CD14-positive monocyte (primary cell): Measurements from ENCODE around the gene DNAJC30. TPM values are rescaled to one million over a fixed set of nuclear protein-coding genes. Genes with fewer than 3 reads are reported as not detected.

Experiments used
- DNase-seq, 3 donors: peaks; one replicate each; pipeline ENCODE4 v3.0.0-alpha.2; 2011 to 2022
- H2AFZ ChIP-seq: 2 replicates; pipeline ENCODE4 v1.6.0; 2012; ENCODE audit warnings: mild to moderate bottlenecking, low read depth, low read length, inconsistent platforms; ENCODE audit not compliant: insufficient read depth, poor library complexity, severe bottlenecking
- H3K27ac ChIP-seq, 2 donors: 1 replicate in 1 of 2; 2 replicates in 1 of 2; pipeline ENCODE4 v1.5.1; 2012 to 2013; ENCODE audit warnings: low read length in 2 of 2, control low read depth in 1 of 2, inconsistent platforms in 1 of 2, low read depth in 1 of 2, mild to moderate bottlenecking in 1 of 2
- H3K27me3 ChIP-seq, 2 donors: one replicate each; pipeline versions ENCODE4 v1.6.0 to v1.6.1; 2011 to 2013; ENCODE audit warnings: low read length in 2 of 2; ENCODE audit not compliant: control insufficient read depth in 2 of 2, insufficient read depth in 2 of 2
- H3K36me3 ChIP-seq, 2 donors: replicated peaks in 1 of 2; 1 replicate in 1 of 2; 2 replicates in 1 of 2; pipeline versions ENCODE4 v1.5.1 to v1.6.1; 2012 to 2013; ENCODE audit warnings: low read length in 2 of 2, control low read depth in 1 of 2, inconsistent platforms in 1 of 2, mild to moderate bottlenecking in 1 of 2; ENCODE audit not compliant: insufficient read depth in 2 of 2, control insufficient read depth in 1 of 2
- H3K4me1 ChIP-seq, 2 donors: 1 replicate in 1 of 2; 2 replicates in 1 of 2; pipeline versions ENCODE4 v1.5.1 to v1.6.1; 2012 to 2013; ENCODE audit warnings: low read length in 2 of 2, control low read depth in 1 of 2, inconsistent platforms in 1 of 2, mild to moderate bottlenecking in 1 of 2, moderate library complexity in 1 of 2; ENCODE audit not compliant: insufficient read depth in 2 of 2, control insufficient read depth in 1 of 2
- H3K4me2 ChIP-seq: replicated peaks from 2 replicates; pipeline ENCODE3; 2012; ENCODE audit warnings: low read length, moderate library complexity, mild to moderate bottlenecking; ENCODE audit not compliant: poor library complexity, severe bottlenecking; ENCODE audit errors: extremely low read depth
- H3K4me3 ChIP-seq, 3 experiments: fragments of 200-600 bp in 1 of 3; sonication (generic) in 1 of 3; replicated peaks in 1 of 3; 1 replicate in 2 of 3; 2 replicates in 1 of 3; pipeline ENCODE4 v1.5.1; 2011 to 2013; ENCODE audit warnings: low read length in 3 of 3, mild to moderate bottlenecking in 3 of 3, control low read depth in 2 of 3, low read depth in 2 of 3, inconsistent platforms in 1 of 3, moderate library complexity in 1 of 3
- H3K79me2 ChIP-seq: 2 replicates; pipeline ENCODE4 v1.6.0; 2012; ENCODE audit warnings: mild to moderate bottlenecking, control low read depth, inconsistent platforms, low read length, moderate library complexity; ENCODE audit not compliant: insufficient read depth
- H3K9ac ChIP-seq: 2 replicates; pipeline ENCODE4 v1.6.0; 2017; ENCODE audit warnings: low read length, mild to moderate bottlenecking; ENCODE audit not compliant: insufficient read depth, poor library complexity, severe bottlenecking
- H3K9me3 ChIP-seq, 2 donors: replicated peaks in 1 of 2; 1 replicate in 1 of 2; 2 replicates in 1 of 2; pipeline versions ENCODE4 v1.5.1 to v1.6.1; 2012 to 2013; ENCODE audit warnings: low read length in 2 of 2, control low read depth in 1 of 2; ENCODE audit not compliant: control insufficient read depth in 1 of 2, insufficient read depth in 1 of 2
- H4K20me1 ChIP-seq: 2 replicates; pipeline ENCODE4 v1.6.0; 2012; ENCODE audit warnings: mild to moderate bottlenecking, low read length, control low read depth, moderate library complexity; ENCODE audit not compliant: insufficient read depth
- H3K27ac Mint-ChIP-seq, 7 donors: one replicate each; pipeline ENCODE4 v1.8.0; 2020; ENCODE audit warnings: mild to moderate bottlenecking in 7 of 7, mixed read lengths in 7 of 7, moderate library complexity in 6 of 7, inconsistent platforms in 2 of 7
- H3K27me3 Mint-ChIP-seq, 3 donors: one replicate each; pipeline ENCODE4 v1.8.0; 2021 to 2022; ENCODE audit warnings: low read depth in 3 of 3, mild to moderate bottlenecking in 3 of 3, mixed read lengths in 3 of 3, moderate library complexity in 3 of 3, inconsistent platforms in 1 of 3
- H3K36me3 Mint-ChIP-seq, 2 donors: one replicate each; pipeline ENCODE4 v1.8.0; 2020; ENCODE audit warnings: mixed read lengths in 2 of 2, inconsistent platforms in 1 of 2, mild to moderate bottlenecking in 1 of 2
- H3K4me1 Mint-ChIP-seq: one replicate; pipeline ENCODE4 v1.8.0; 2020; ENCODE audit warnings: mild to moderate bottlenecking, mixed read lengths
- H3K4me3 Mint-ChIP-seq, 2 donors: one replicate each; pipeline ENCODE4 v1.8.0; 2020; ENCODE audit warnings: mild to moderate bottlenecking in 2 of 2, mixed read lengths in 2 of 2, moderate library complexity in 1 of 2
- H3K9me3 Mint-ChIP-seq, 7 donors: one replicate each; pipeline ENCODE4 v1.8.0; 2020 to 2022; ENCODE audit warnings: mixed read lengths in 7 of 7, mild to moderate bottlenecking in 6 of 7, moderate library complexity in 6 of 7, inconsistent platforms in 2 of 7
- CTCF ChIP-seq: fragments of 200-600 bp; IDR thresholded peaks from one replicate; pipeline ENCODE4 v1.8.0; 2022; ENCODE audit warnings: antibody characterized with exemption, mild to moderate bottlenecking
- WGBS: methylation state at CpG from one replicate; pipeline ENCODE4 v1.1.5; 2013; ENCODE audit warnings: missing lambda C conversion rate; ENCODE audit not compliant: insufficient coverage; 5-methylcytosine and 5-hydroxymethylcytosine counted together
- intact Hi-C, 2 donors: fragments of 100-400 bp; cut with micrococcal nuclease; formaldehyde crosslinking; loops; one replicate each; pipeline versions ENCODE4 v1.15.0 to v1.15.1; 2023
- polyA plus RNA-seq, 3 donors: library from polyadenylated mRNA; depleted of rRNA in 1 of 3; unstranded in 2 of 3; stranded (reverse) in 1 of 3; fragments of 300-500 nt in 2 of 3; fragments of >200 nt in 1 of 3; fragmentation: Illumina TruSeq in 2 of 3; gene quantifications; 1 replicate in 2 of 3; 2 replicates in 1 of 3; pipeline ENCODE4 v1.2.3, GENCODE V29; 2012 to 2021

Gene DNAJC30
- polyA plus RNA-seq, 3 donors: 2.4 to 5.2 (median 3.2) TPM

- H3K27ac Mint-ChIP-seq: no peak overlapping the region
- H3K4me3 Mint-ChIP-seq: peak overlapping the region in 1 of 2 donors; percentile 1
- Histone ChIP-seq H3K4me1 (peaks cover 0 to 3% of the 10 kb centered on the region in 2 donors), H3K9me3 (peaks cover 0 to 5% of the 10 kb centered on the region in 2 donors), H4K20me1 (no peaks in the 10 kb centered on the region), H3K36me3 (no peaks in the 10 kb centered on the region), H3K79me2 (no peaks in the 10 kb centered on the region), H2AFZ (no peak overlapping the region), H3K27ac (no peak overlapping the region), H3K9ac (no peak overlapping the region), H3K4me2 (no peak overlapping the region), H3K27me3 (peaks cover 15 to 40% of the 10 kb centered on the region in 2 donors), H3K4me3 (no peak overlapping the region)
- peaks cover 9% of the 10 kb centered on the region for H3K4me1 Mint-ChIP-seq
- DNase-seq: no peak
- H3K27me3 Mint-ChIP-seq: peaks cover 51 to 68% (median 51%) of the 10 kb centered on the region in 3 donors
- 87% methylated on average over 4 of the region's 11 CpGs for WGBS
- peaks cover 0 to 3% (median 2%) of the 10 kb centered on the region in 7 donors for H3K9me3 Mint-ChIP-seq
- intact Hi-C loops: no loop called here
- H3K36me3 Mint-ChIP-seq: no peaks in the 10 kb centered on the region
- no peak for TF ChIP-seq CTCF
Observed at GRCh38 chr7:73652541-73652949, 30.7 kb downstream of the DNAJC30 start.

GRCh38 chr7:73650524-73650923, 32.7 kb downstream of the DNAJC30 start:
- H3K9me3 Mint-ChIP-seq: peaks cover 0 to 5% (median 3%) of the 10 kb centered on the region in 7 donors
- Histone ChIP-seq H3K4me3 (no peak overlapping the region), H3K79me2 (no peaks in the 10 kb centered on the region), H3K36me3 (no peaks in the 10 kb centered on the region), H3K27me3 (peaks cover 27 to 58% of the 10 kb centered on the region in 2 donors), H4K20me1 (no peaks in the 10 kb centered on the region), H3K27ac (no peak overlapping the region), H3K9ac (no peak overlapping the region), H3K4me2 (no peak overlapping the region), H2AFZ (no peak overlapping the region), H3K4me1 (peaks cover 1 to 6% of the 10 kb centered on the region in 2 donors), H3K9me3 (peaks cover 0 to 10% of the 10 kb centered on the region in 2 donors)
- peaks cover 63 to 83% (median 67%) of the 10 kb centered on the region in 3 donors for H3K27me3 Mint-ChIP-seq
- peaks cover 17% of the 10 kb centered on the region for H3K4me1 Mint-ChIP-seq
- DNase-seq: no peak
- H3K36me3 Mint-ChIP-seq: peaks cover 0 to 2% of the 10 kb centered on the region in 2 donors
- intact Hi-C loops: no loop called here
- TF ChIP-seq CTCF: no peak
- H3K27ac Mint-ChIP-seq: no peak overlapping the region
- peak overlapping the region in 1 of 2 donors; percentile 41 for H3K4me3 Mint-ChIP-seq
- 60% methylated on average over 1 of the region's 5 CpGs for WGBS
